ENCODE results near the gene SERPINE2.
A peak's percentile ranks its signal among the peaks of the same experiment; 100 is the strongest.

Gene SERPINE2

DNA sequence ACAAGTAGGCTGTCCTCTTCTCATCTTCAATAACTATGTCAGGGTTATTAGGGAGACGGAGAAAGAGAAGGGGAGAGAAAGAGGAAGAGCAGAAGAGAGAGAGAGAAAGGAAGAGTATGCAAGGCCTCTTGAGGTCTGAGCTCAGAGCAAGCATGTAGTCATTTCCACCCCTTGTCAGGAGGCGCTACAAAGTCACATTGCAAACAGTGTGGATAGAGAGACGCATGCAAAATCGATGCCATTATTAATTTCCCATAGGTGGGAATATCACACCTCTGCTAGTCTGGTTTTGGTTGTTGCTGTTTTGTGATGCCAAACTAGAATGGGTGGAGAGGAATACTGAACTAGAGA lies 24.2 kb upstream of the SERPINE2 start:
- DNase-seq (ENCODE audit: low read depth in 1 of 2, low spot score in 1 of 2): no peak
- in situ Hi-C loops (cut with HindIII; ENCODE audit: low pct_unique_long_range_greater_than_20kb, low sequenced_read_pairs): no loop called here
- TF ChIP-seq JUND (IDR thresholded peaks at IDR 0.05; ENCODE audit: low read depth): no peak

DNA sequence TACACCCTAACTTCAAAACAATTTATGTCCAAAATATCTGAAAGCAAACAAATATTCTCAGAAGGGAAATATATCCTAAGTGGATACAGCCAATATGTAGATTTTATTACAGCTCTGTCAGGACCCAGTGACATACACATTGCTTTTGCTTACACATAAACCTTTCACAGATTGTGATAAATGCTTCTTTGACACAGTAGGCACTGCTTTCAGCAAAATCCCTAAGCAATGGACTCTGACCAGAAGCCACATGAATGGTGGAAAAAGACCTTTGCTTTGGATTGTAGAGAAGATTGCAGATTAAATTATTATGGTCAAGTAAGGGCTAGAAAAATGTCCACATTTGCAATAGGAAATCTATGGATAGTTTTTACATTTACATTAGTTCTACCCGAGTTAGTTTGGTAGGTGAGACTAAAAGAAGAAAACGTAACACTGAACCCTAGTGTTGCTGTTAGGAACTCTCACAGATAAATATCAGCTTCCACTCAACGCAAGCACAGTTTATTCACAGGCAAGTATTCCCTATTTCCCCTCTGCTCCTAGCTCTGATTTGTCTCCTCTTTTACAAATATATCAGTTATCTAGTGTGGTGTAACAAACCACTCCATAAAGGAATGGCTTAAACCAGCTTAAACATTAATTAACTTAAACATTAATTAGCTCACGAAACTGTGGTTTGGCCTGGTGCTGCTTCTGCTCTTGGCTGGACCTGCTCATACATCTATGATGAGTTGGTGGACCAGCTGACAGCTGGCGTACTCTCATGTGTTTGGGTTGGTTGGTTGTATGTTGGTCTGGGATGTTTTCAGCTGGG lies 23.6 kb upstream of the SERPINE2 start:
- in situ Hi-C loops (cut with HindIII; ENCODE audit: low pct_unique_long_range_greater_than_20kb, low sequenced_read_pairs): no loop called here
- DNase-seq (ENCODE audit: low read depth in 1 of 2, low spot score in 1 of 2): no peak

DNA sequence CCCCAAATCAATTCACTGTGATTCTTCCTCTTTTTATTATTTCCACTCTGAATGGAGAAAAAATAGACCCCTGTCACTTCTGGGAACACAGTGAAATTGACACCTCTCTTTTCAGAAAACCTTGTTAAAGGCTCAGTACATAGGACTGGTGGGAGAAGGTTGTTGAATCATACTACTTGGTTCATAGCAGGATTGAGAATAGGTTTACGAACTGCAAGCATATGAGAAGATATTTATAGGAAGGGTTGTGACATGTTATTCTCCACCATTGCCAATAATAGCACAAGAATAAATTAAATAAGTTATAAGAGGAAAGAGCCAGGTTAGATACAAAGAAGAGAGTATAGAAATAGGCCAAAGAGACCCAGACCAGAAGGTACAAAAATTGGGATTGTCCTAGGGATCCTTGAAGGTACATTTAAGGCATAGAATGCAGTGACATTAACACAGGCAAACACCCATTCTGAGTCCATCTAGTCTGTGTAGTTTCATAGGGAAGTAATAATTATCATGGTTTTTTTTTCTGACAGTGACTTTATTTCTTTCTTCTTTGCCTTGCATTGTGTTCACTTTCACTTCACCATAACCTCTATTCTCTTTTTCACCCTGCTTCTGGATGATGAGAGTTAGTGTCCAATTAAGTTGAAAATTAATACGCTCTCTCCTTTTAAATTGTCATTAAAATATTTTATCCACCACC lies 21.8 kb upstream of the SERPINE2 start:
- in situ Hi-C loops (cut with HindIII; ENCODE audit: low pct_unique_long_range_greater_than_20kb, low sequenced_read_pairs): no loop called here
- no peak for TF ChIP-seq JUND (IDR thresholded peaks at IDR 0.05; ENCODE audit: low read depth)
- no peak for DNase-seq (ENCODE audit: low read depth in 1 of 2, low spot score in 1 of 2)

More for the DNA sequence above, 23.6 kb upstream of the SERPINE2 start:
- no peak for TF ChIP-seq JUND (IDR thresholded peaks at IDR 0.05; ENCODE audit: low read depth)

DNA sequence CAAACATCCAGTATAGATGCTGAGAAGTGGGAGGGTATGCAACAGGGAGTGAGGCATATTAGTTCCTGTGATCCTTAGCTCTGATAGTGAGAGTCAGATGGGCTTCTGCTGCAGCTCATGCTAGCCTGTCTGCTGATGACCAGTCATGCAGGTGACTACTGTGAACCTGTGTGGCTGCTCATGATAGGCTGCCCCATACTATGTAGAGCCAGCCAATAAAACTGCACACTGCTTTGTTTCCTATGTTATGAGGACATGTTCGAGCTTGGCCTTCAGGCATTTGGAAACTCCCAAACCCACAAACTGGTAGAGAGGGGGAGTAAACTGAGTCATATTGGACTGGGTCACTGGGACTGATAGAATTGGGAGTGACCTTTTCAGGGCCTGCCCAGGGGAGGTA lies 20.1 kb upstream of the SERPINE2 start:
- no peak for DNase-seq (ENCODE audit: low read depth in 1 of 2, low spot score in 1 of 2)
- in situ Hi-C loops (cut with HindIII; ENCODE audit: low pct_unique_long_range_greater_than_20kb, low sequenced_read_pairs): no loop called here
- no peak for TF ChIP-seq JUND (IDR thresholded peaks at IDR 0.05; ENCODE audit: low read depth)

DNA sequence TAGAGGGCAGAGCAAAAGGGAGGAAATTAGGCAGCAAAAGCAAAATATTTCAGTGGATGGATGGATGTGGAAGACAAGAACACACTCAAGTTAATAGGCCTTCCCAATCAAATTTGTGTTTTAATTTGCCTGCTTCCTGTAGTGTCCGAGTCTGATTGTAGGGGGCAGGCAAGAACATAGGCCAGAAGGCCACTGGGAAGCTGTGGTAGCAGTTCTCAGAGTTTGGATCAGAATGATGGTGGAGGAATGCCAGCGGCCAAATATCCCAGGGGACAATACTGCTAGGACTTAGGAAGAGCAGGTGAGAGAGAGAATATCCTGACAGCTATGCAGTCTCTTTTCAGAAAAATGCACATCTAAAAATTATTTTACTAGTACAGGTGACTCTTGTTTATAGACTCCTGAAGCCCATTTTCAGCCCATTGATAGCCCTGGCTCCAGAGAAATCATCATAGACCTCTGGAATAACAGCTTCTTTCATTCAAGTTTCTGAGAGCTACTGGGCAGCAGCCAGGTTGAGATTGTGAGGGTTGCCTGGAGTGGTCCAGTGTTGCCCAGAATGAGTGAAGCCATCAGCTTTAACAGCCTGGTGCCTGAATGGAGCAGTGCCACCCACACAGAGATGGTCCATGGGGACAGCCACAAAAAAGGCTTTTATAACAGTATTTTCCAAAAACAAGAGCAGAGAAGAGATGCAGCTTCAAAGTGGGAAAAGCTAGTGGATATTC lies 19.1 kb upstream of the SERPINE2 start:
- in situ Hi-C loops (cut with HindIII; ENCODE audit: low pct_unique_long_range_greater_than_20kb, low sequenced_read_pairs): no loop called here
- TF ChIP-seq JUND (IDR thresholded peaks at IDR 0.05; ENCODE audit: low read depth): no peak
- no peak for DNase-seq (ENCODE audit: low read depth in 1 of 2, low spot score in 1 of 2)

DNA sequence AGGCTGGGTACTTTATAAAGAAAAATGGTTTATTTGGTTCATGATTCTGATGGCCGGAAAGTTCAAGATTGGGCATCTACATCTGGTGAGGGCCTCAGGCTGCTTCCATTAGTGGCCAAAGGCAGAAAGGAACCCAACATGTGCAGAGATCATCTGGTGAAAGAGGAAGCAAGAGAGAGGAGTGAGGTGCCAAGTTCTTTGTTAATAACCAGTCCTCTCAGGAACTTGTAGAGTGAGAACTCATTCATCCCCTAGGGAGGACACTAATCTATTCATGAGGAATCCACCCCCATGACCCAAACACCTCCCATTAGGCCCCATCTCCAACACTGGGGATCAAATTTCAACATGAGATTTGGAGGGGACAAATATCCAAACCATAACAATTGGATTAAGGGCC lies 17.8 kb upstream of the SERPINE2 start:
- TF ChIP-seq JUND (IDR thresholded peaks at IDR 0.05; ENCODE audit: low read depth): no peak
- in situ Hi-C loops (cut with HindIII; ENCODE audit: low pct_unique_long_range_greater_than_20kb, low sequenced_read_pairs): no loop called here
- DNase-seq (ENCODE audit: low read depth in 1 of 2, low spot score in 1 of 2): no peak

DNA sequence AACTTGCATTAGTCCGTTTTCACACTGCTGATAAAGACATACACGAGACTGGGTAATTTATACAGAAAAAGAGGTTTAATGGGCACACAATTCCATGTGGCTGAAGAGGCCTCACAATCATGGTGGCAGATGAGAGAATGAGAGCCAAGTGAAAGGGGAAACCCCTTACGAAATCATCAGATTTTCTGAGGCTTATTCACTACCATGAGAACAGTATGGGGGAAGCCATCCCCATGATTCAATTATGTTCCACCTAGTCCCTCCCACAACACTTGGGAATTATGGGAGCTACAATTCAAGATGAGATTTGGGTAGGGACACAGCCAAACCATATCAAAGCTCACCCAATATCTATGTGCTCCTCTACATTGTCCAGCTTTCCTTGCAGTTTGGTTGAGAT lies 16.0 kb upstream of the SERPINE2 start:
- in situ Hi-C loops (cut with HindIII; ENCODE audit: low pct_unique_long_range_greater_than_20kb, low sequenced_read_pairs): no loop called here
- TF ChIP-seq JUND (IDR thresholded peaks at IDR 0.05; ENCODE audit: low read depth): no peak
- no peak for DNase-seq (ENCODE audit: low read depth in 1 of 2, low spot score in 1 of 2)

DNA sequence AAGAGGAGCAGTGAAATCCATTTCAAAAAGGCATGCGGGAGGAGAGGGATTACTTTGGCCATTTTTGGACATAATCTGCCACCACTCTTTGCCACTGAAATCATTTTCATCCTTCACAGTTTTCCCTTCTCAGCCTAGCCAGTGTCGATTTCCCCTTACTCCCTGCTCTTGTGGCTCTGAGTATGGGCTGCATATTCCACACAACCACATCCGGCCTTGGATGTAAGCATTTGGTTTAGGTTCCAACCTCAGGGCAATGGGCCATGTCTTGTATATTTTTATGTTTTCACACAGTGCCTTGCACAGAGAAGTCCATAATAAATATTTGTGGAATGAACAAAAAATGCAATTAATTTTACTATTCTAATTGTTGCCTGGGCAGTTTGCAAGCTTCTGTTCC lies 7.7 kb upstream of the SERPINE2 start:
- TF ChIP-seq JUND (IDR thresholded peaks at IDR 0.05; ENCODE audit: low read depth): no peak
- DNase-seq (ENCODE audit: low read depth in 1 of 2, low spot score in 1 of 2): no peak
- in situ Hi-C loops (cut with HindIII; ENCODE audit: low pct_unique_long_range_greater_than_20kb, low sequenced_read_pairs): no loop called here

DNA sequence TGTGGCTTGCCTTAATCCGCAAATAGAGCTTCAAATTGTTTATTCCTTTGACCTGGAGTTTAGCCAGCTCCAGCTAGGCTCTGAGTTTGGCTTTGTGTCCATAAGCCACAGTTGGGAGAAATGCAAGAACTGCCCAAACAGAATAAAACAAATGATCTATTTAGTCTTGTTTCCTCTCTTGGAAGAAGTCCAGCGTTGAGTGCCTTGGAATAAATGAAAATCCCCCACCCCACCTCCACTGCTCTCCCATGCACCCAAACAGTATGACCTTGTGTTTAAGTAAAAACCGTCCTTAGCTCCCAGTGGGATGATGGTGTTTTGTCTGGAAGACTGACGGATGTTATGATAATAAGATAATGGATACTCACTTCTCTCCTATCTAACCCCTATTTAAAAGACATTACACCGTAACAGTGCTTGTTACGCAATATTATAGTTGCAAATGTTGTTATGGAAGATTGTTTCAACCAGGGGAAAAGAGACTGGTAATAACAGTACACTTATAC lies 3.2 kb upstream of the SERPINE2 start:
- in situ Hi-C loops (cut with HindIII; ENCODE audit: low pct_unique_long_range_greater_than_20kb, low sequenced_read_pairs): no loop called here
- no peak for DNase-seq (ENCODE audit: low read depth in 1 of 2, low spot score in 1 of 2)
- TF ChIP-seq JUND (IDR thresholded peaks at IDR 0.05; ENCODE audit: low read depth): no peak

DNA sequence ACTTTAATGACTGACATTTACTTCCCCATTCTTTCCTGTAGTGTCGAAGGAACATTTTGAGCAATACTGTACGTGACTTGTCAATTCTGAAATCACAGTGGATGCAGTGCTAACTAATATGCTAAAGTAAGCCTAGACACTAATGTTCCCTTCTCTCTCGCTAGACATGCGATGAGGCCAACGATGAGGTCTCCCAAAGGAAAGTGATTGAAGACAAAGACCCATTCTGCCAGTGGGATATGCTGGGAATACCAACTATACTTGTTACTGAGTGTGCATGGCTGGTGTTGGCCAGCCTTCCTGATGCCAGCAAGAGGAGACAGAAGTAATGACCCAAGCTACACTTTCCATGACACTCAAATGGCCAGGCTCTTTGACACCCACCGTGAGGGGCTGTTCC lies 2.5 kb upstream of the SERPINE2 start:
- in situ Hi-C loops (cut with HindIII; ENCODE audit: low pct_unique_long_range_greater_than_20kb, low sequenced_read_pairs): no loop called here
- DNase-seq (ENCODE audit: low read depth in 1 of 2, low spot score in 1 of 2): no peak
- TF ChIP-seq JUND (IDR thresholded peaks at IDR 0.05; ENCODE audit: low read depth): no peak

DNA sequence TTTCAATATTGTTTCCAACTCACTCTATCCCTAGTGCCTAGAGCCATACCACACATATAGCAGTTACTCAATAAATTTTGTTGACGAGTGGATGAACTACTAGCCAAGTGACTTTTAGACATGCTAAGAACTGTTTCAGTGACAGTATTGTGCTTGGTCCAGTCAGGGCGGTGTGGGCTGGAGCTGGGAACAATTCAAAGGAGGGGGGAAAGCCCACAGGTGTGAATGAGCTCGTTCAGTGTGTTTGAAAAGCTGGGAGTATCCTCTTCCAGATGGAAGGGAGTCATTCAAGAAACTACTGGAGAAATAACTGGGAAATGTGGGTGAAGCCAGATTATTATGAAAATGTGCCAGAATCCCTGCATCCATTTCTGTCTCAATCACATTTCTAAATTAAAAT lies 1.7 kb upstream of the SERPINE2 start:
- DNase-seq (ENCODE audit: low read depth in 1 of 2, low spot score in 1 of 2): no peak
- in situ Hi-C loops (cut with HindIII; ENCODE audit: low pct_unique_long_range_greater_than_20kb, low sequenced_read_pairs): no loop called here
- TF ChIP-seq JUND (IDR thresholded peaks at IDR 0.05; ENCODE audit: low read depth): no peak

DNA sequence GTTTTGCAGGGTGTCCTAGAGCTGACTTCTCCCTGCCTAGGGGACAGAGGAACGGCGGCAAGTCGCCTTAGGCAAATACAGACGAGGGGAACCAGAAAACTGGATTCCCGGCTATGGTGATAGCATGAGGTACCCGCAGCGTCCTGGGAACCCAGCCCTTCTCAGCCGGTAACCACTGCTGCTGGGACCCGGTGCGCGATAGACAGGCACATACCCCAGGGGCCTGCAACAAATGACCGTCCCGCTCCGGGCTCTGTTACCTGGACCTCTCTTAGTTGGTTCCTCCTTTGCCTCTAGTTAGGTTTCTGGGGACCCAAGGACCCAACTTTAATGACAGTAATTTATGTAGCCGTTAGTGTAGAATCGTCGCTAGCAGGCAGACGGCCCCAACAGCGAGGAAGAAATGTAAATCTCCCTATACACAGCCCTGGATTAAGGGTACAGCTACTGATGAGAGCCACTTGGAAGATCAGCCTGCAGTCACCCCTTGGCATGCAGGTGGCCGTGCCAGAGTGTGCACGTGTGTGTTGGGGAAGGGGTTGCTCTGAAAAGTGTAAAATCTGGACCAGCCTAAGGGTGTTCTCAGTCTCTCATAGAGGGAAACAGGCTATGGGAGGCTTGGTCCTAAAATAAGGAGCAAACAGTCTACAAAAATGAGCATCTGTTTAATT lies 819 bp upstream of the SERPINE2 start:
- in situ Hi-C loops (cut with HindIII; ENCODE audit: low pct_unique_long_range_greater_than_20kb, low sequenced_read_pairs): no loop called here
- no peak for DNase-seq (ENCODE audit: low read depth in 1 of 2, low spot score in 1 of 2)
- TF ChIP-seq JUND (IDR thresholded peaks at IDR 0.05; ENCODE audit: low read depth): no peak

DNA sequence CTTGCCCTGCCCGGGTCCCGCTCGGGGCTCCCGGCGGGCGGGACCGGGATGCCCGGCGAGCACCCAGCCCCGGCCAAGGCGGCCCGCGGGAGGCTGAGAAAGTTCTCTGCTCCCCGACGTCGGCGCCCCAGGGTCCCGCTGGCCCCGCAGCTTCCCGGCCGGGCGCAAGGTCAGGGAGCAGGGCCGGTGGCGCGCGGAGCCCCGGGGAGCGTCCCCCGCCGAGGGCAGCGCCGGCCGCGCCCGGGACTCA lies 331 bp downstream of the SERPINE2 start:
- TF ChIP-seq JUND (IDR thresholded peaks at IDR 0.05; ENCODE audit: low read depth): no peak
- peak in 1 of 2 experiments; percentile 11 for DNase-seq (ENCODE audit: low read depth in 1 of 2, low spot score in 1 of 2)
- in situ Hi-C loops (cut with HindIII; ENCODE audit: low pct_unique_long_range_greater_than_20kb, low sequenced_read_pairs): no loop called here
